ENCODE data around the gene DNAH1. TPM values are rescaled to one million over a fixed set of nuclear protein-coding genes. Genes with fewer than 3 reads are reported as not detected.

The DNAH1 gene
- polyA plus RNA-seq, 1 donor (not counting 4 experiments of a cell fraction or from before 2014, with no cell fraction given), result 0.33 TPM

DNA sequence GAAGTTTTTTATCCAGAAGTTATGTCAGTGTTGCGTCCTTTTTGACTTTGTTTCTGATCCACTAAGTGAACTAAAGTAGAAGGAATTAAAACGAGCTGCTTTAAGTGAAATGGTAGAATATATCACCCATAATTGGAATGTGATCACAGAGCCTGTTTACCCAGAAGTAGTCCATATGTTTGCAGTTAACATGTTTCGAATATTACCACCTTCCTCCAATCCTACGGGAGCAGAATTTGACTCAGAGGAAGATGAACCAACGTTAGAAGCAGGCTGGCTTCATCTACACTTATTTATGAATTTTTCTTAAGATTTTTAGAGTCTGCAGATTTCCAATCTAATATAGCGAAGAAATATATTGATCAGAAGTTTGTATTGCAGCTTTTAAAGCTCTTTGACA, 57.6 kb downstream of the DNAH1 start:
- no peaks in the 10 kb centered on the region for H3K36me3 ChIP-seq (ENCODE audit: control insufficient read depth in 2 of 2, extremely low read depth in 1 of 2, insufficient read depth in 2 of 2, low read length in 2 of 2)
- no peak overlapping the region for H3K9ac ChIP-seq (ENCODE audit: control insufficient read depth, extremely low read depth, insufficient read depth, low read length)
- H3K4me3 ChIP-seq (ENCODE audit: control insufficient read depth in 2 of 3, extremely low read depth in 1 of 3, insufficient read depth in 2 of 3, low read depth in 1 of 3, low read length in 3 of 3), result no peak overlapping the region
- H4K20me1 ChIP-seq (ENCODE audit: control insufficient read depth, extremely low read depth, insufficient read depth, low read length), result no peaks in the 10 kb centered on the region
- dilution Hi-C loops (cut with MboI; ENCODE audit: extremely low pct_ligation_motif_present, low sequenced_read_pairs), result no loop called here
- H3K4me2 ChIP-seq (ENCODE audit: control insufficient read depth, extremely low read depth, insufficient read depth, low read depth, low read length), result no peak overlapping the region
- no peak overlapping the region for H2AFZ ChIP-seq (ENCODE audit: control insufficient read depth, low read length)
- TF ChIP-seq, protein P1, sequence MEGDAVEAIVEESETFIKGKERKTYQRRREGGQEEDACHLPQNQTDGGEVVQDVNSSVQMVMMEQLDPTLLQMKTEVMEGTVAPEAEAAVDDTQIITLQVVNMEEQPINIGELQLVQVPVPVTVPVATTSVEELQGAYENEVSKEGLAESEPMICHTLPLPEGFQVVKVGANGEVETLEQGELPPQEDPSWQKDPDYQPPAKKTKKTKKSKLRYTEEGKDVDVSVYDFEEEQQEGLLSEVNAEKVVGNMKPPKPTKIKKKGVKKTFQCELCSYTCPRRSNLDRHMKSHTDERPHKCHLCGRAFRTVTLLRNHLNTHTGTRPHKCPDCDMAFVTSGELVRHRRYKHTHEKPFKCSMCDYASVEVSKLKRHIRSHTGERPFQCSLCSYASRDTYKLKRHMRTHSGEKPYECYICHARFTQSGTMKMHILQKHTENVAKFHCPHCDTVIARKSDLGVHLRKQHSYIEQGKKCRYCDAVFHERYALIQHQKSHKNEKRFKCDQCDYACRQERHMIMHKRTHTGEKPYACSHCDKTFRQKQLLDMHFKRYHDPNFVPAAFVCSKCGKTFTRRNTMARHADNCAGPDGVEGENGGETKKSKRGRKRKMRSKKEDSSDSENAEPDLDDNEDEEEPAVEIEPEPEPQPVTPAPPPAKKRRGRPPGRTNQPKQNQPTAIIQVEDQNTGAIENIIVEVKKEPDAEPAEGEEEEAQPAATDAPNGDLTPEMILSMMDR (optimal IDR thresholded peaks at IDR 0.05 in 1 of 3, IDR thresholded peaks at IDR 0.05 in 1 of 3, conservative IDR thresholded peaks at IDR 0.05 in 1 of 3; ENCODE audit: extremely low read depth in 1 of 3, insufficient read depth in 2 of 3, low read length in 3 of 3), result no peak
- no peak for TF ChIP-seq EZH2 (IDR thresholded peaks at IDR 0.05; ENCODE audit: low read length)
- peaks cover 8% of the 10 kb centered on the region for H3K27me3 ChIP-seq (ENCODE audit: control insufficient read depth, extremely low read depth, insufficient read depth, low read length)
- no peaks in the 10 kb centered on the region for H3K9me3 ChIP-seq (ENCODE audit: control insufficient read depth, low read depth, low read length)
- no peak for FAIRE-seq
- H3K4me1 ChIP-seq (ENCODE audit: control insufficient read depth, extremely low read depth, insufficient read depth, low read length), result no peaks in the 10 kb centered on the region
- H3K9me1 ChIP-seq (ENCODE audit: control insufficient read depth, extremely low read depth, insufficient read depth, low read length), result no peaks in the 10 kb centered on the region
- DNase-seq (ENCODE audit: low read depth, low spot score), result no peak
- H3K79me2 ChIP-seq (ENCODE audit: control insufficient read depth, insufficient read depth, low read length), result no peaks in the 10 kb centered on the region
- no peak overlapping the region for H3K27ac ChIP-seq (ENCODE audit: control insufficient read depth, insufficient read depth, low read length)

DNA sequence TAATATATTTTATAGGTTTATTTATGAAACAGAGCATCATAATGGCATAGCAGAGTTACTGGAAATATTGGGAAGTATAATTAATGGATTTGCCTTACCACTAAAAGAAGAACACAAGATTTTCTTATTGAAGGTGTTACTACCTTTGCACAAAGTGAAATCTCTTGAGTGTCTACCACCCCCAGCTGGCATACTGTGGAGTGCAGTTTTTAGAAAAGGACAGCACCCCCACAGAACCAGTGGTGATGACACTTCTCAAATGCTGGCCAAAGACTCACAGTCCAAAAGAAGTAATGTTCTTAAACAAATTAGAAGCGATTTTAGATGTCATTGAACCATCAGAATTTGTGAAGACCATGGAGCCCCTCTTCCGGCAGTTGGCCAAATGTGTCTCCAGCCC, 58.1 kb downstream of the DNAH1 start:
- no peak for DNase-seq (ENCODE audit: low read depth, low spot score)
- Histone ChIP-seq H3K79me2 (ENCODE audit: control insufficient read depth, insufficient read depth, low read length) (no peaks in the 10 kb centered on the region), H3K9ac (ENCODE audit: control insufficient read depth, extremely low read depth, insufficient read depth, low read length) (no peak overlapping the region), H3K36me3 (ENCODE audit: control insufficient read depth in 2 of 2, extremely low read depth in 1 of 2, insufficient read depth in 2 of 2, low read length in 2 of 2) (no peaks in the 10 kb centered on the region), H3K4me3 (ENCODE audit: control insufficient read depth in 2 of 3, extremely low read depth in 1 of 3, insufficient read depth in 2 of 3, low read depth in 1 of 3, low read length in 3 of 3) (no peak overlapping the region), H3K27me3 (ENCODE audit: control insufficient read depth, extremely low read depth, insufficient read depth, low read length) (peaks cover 8% of the 10 kb centered on the region), H3K4me1 (ENCODE audit: control insufficient read depth, extremely low read depth, insufficient read depth, low read length) (no peaks in the 10 kb centered on the region), H3K9me1 (ENCODE audit: control insufficient read depth, extremely low read depth, insufficient read depth, low read length) (no peaks in the 10 kb centered on the region), H2AFZ (ENCODE audit: control insufficient read depth, low read length) (no peak overlapping the region), H4K20me1 (ENCODE audit: control insufficient read depth, extremely low read depth, insufficient read depth, low read length) (no peaks in the 10 kb centered on the region), H3K27ac (ENCODE audit: control insufficient read depth, insufficient read depth, low read length) (no peak overlapping the region), H3K9me3 (ENCODE audit: control insufficient read depth, low read depth, low read length) (no peaks in the 10 kb centered on the region), H3K4me2 (ENCODE audit: control insufficient read depth, extremely low read depth, insufficient read depth, low read depth, low read length) (no peak overlapping the region)
- TF ChIP-seq, protein P1 (optimal IDR thresholded peaks at IDR 0.05 in 1 of 3, IDR thresholded peaks at IDR 0.05 in 1 of 3, conservative IDR thresholded peaks at IDR 0.05 in 1 of 3; ENCODE audit: extremely low read depth in 1 of 3, insufficient read depth in 2 of 3, low read length in 3 of 3), result peak; percentile 2 to 20 (median 10)
- no peak for TF ChIP-seq EZH2 (IDR thresholded peaks at IDR 0.05; ENCODE audit: low read length)
- no peak for FAIRE-seq
- dilution Hi-C loops (cut with MboI; ENCODE audit: extremely low pct_ligation_motif_present, low sequenced_read_pairs), result no loop called here

Measured in keratinocyte (primary cell).